NCI-H69 (cell line): ENCODE measurements around the gene BAG2.

ENCODE experiments used
- DNase-seq: peaks from one replicate; lab custom pipeline; 2025; lab: John Stamatoyannopoulos, UW

Gene BAG2

DNA sequence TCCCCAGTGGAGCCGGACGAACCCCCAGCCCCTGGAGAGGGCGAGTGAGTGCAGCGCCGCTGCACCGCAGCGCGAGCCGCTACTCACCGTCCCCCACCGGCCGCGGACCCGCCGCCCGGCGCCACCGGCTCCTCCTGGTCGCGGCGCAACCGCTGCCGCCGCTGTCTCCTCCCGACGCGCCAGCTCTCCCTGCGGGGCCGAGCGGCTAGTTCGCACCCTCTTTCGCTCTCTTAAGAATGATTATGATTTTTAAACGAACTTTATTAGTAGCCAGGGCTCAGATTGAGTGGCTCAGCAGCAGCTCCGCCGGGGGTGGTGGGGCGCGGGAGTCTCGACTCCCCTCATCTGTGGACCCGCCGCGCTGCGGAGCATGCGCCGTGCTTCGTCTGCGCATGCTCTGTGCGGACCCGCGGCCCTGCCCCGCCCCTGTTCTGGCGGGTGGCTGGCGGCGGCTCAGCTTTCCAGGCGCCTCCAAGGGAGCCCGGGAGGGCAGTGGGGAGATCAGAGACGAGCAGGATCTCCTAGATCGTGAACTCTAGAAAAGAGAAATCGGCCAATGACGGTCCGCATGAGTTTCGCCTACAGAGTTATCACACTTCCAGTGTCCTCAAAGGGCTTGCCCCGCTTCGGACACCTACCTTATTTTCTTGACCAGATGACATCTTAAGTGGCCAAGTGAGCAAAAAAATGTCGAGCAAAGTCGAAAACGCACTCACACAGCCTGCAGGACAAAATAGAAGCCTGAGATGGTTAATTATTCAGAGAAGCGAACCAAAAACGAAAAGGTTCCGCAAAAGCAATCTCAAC, 50.0 kb downstream of the BAG2 start, which contains the start of gene RAB23:
TSS of gene RAB23 (minus strand) at position 372 of the 807 bp plus-strand sequence. CDS start 11,927 bp downstream, outside the sequence.
- DNase-seq, result peak; percentile 92

- DNase-seq, result peak; percentile 35
Measured at GRCh38 chr6:57222743-57223077, 50.6 kb downstream of the BAG2 start.

GRCh38 chr6:57224769-57225515, 52.8 kb downstream of the BAG2 start:
- no peak for DNase-seq

DNA sequence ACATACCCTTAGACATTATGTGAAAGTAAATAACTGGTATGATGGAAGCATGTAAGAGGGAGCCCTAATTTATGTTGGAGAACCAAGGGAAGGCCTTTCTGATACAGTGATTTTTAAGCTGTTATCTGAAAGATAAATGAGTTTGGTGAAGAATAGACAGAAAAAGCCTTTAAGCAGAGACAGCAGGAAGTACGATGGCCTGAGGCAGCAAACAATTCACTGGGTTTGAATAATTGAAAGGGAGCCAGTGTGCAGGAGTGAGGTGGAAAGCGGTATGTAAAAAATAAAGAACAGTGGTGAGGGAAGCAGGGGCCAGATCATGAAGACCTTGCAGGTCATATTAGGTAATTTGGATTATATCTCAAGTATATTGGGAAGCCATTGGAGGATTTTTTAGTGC, 54.1 kb downstream of the BAG2 start:
- peak; percentile 74 for DNase-seq
